Keratinocyte (primary cell): Measurements from ENCODE around the gene ZNF76. TPM values are rescaled to one million over a fixed set of nuclear protein-coding genes. Genes with fewer than 3 reads are reported as not detected.

Experiments used
- DNase-seq: peaks from one replicate; pipeline ENCODE4 v3.0.0-alpha.2; 2011; ENCODE audit warnings: low read depth, missing footprints, low spot score
- FAIRE-seq: peaks from 2 replicates; lab custom pipeline; 2011; peaks lifted over from hg19 to GRCh38; lab: Jason Lieb, UNC
- H2AFZ ChIP-seq: 2 replicates; pipeline ENCODE4 v1.6.0; 2012; ENCODE audit warnings: low read length, control low read depth, inconsistent platforms; ENCODE audit not compliant: control insufficient read depth
- H3K27ac ChIP-seq: 2 replicates; pipeline ENCODE4 v1.5.1; 2011; ENCODE audit warnings: low read length; ENCODE audit not compliant: control insufficient read depth, insufficient read depth
- H3K27me3 ChIP-seq: 3 replicates; pipeline ENCODE4 v1.6.0; 2011; ENCODE audit warnings: low read length; ENCODE audit not compliant: control insufficient read depth, insufficient read depth; ENCODE audit errors: extremely low read depth
- H3K36me3 ChIP-seq, 2 experiments: 2 replicates in 1 of 2; 3 replicates in 1 of 2; pipeline ENCODE4 v1.5.1; 2011; ENCODE audit warnings: low read length in 2 of 2, mild to moderate bottlenecking in 1 of 2; ENCODE audit not compliant: control insufficient read depth in 2 of 2, insufficient read depth in 2 of 2; ENCODE audit errors: extremely low read depth in 1 of 2
- H3K4me1 ChIP-seq: 3 replicates; pipeline ENCODE4 v1.5.1; 2011; ENCODE audit warnings: low read length; ENCODE audit not compliant: control insufficient read depth, insufficient read depth; ENCODE audit errors: extremely low read depth
- H3K4me2 ChIP-seq: 3 replicates; pipeline ENCODE4 v1.6.0; 2011; ENCODE audit warnings: low read depth, low read length; ENCODE audit not compliant: control insufficient read depth, insufficient read depth; ENCODE audit errors: extremely low read depth
- H3K4me3 ChIP-seq, 3 experiments: fragments of 200-600 bp in 1 of 3; sonication (generic) in 1 of 3; 2 replicates in 2 of 3; 3 replicates in 1 of 3; pipeline ENCODE4 v1.5.1; 2011 to 2016; ENCODE audit warnings: low read length in 3 of 3, mild to moderate bottlenecking in 3 of 3, control low read depth in 2 of 3, inconsistent platforms in 1 of 3, low read depth in 1 of 3, mixed read lengths in 1 of 3, mixed run types in 1 of 3, moderate library complexity in 1 of 3; ENCODE audit not compliant: control insufficient read depth in 2 of 3, insufficient read depth in 2 of 3; ENCODE audit errors: extremely low read depth in 1 of 3
- H3K79me2 ChIP-seq: 2 replicates; pipeline ENCODE4 v1.6.0; 2012; ENCODE audit warnings: low read length; ENCODE audit not compliant: control insufficient read depth, insufficient read depth
- H3K9ac ChIP-seq: 3 replicates; pipeline ENCODE4 v1.6.0; 2011; ENCODE audit warnings: low read length; ENCODE audit not compliant: control insufficient read depth, insufficient read depth; ENCODE audit errors: extremely low read depth
- H3K9me1 ChIP-seq: 3 replicates; pipeline ENCODE4 v1.6.0; 2011; ENCODE audit warnings: low read length; ENCODE audit not compliant: control insufficient read depth, insufficient read depth; ENCODE audit errors: extremely low read depth
- H3K9me3 ChIP-seq: 2 replicates; pipeline ENCODE4 v1.5.1; 2012; ENCODE audit warnings: low read depth, low read length; ENCODE audit not compliant: control insufficient read depth
- H4K20me1 ChIP-seq: 3 replicates; pipeline ENCODE4 v1.6.0; 2011; ENCODE audit warnings: low read length; ENCODE audit not compliant: control insufficient read depth, insufficient read depth; ENCODE audit errors: extremely low read depth
- EZH2 ChIP-seq: IDR thresholded peaks from one replicate; pipeline ENCODE4 v1.6.1; 2012; ENCODE audit warnings: inconsistent platforms, mild to moderate bottlenecking, low read length, moderate library complexity
- dilution Hi-C: fragments of 300-500 bp; cut with MboI; formaldehyde crosslinking; loops from one replicate; pipeline ENCODE4 v1.7.0; 2020; ENCODE audit warnings: low sequenced_read_pairs; ENCODE audit not compliant: extremely low pct_ligation_motif_present
- polyA minus RNA-seq, 3 experiments: library from RNA; depleted of rRNA, polyadenylated mRNA; stranded (reverse); fragments of >200 nt; gene quantifications; 1 replicate in 1 of 3; 2 replicates in 1 of 3; 3 replicates in 1 of 3; pipeline ENCODE4 v1.2.3, GENCODE V29; 2011
- polyA plus RNA-seq, 5 experiments: library from polyadenylated mRNA; depleted of rRNA in 3 of 5; stranded (reverse) in 3 of 5; stranded (forward) in 1 of 5; unstranded in 1 of 5; fragments of >200 nt; gene quantifications; 1 replicate in 1 of 5; 2 replicates in 3 of 5; 3 replicates in 1 of 5; pipeline versions ENCODE4 v1.2.1 to v1.2.3, GENCODE V29; 2011 to 2012; ENCODE audit warnings: missing spikeins in 2 of 5, low read depth in 1 of 5, low replicate concordance in 1 of 5
- TF ChIP-seq, protein P1 (sequence below), 3 experiments: IDR thresholded peaks in 1 of 3; conservative IDR thresholded peaks in 1 of 3; optimal IDR thresholded peaks in 1 of 3; 2 replicates in 2 of 3; 3 replicates in 1 of 3; pipeline versions ENCODE3 to v1.5.1; 2011; ENCODE audit warnings: low read length in 3 of 3, mild to moderate bottlenecking in 3 of 3, moderate library complexity in 2 of 3, control low read depth in 1 of 3, inconsistent platforms in 1 of 3; ENCODE audit not compliant: insufficient read depth in 2 of 3; ENCODE audit errors: extremely low read depth in 1 of 3

ZNF76 gene
- polyA plus RNA-seq = 7.2 to 11.5 TPM (median 7.6 TPM) in 3 replicates
- polyA plus RNA-seq (2011; ENCODE audit: low read depth) = 3.7 TPM
- 5.8 and 7.7 TPM in 2 replicates for polyA plus RNA-seq (2011; cell fraction: cytosol; rRNA removed)
- polyA plus RNA-seq (2011; cell fraction: nucleus; rRNA removed) = 22.6 and 32.4 TPM in 2 replicates
- 6.7 and 7.8 TPM in 2 replicates for polyA plus RNA-seq (2012; ENCODE audit: low replicate concordance)
- polyA minus RNA-seq = 8.9 to 18.2 TPM (median 16.5 TPM) in 3 replicates
- 10.7 TPM for polyA minus RNA-seq (2011; cell fraction: cytosol; rRNA and poly(A)+ RNA removed)
- 9.7 and 10.9 TPM in 2 replicates for polyA minus RNA-seq (2011; cell fraction: nucleus; rRNA and poly(A)+ RNA removed)

DNA sequence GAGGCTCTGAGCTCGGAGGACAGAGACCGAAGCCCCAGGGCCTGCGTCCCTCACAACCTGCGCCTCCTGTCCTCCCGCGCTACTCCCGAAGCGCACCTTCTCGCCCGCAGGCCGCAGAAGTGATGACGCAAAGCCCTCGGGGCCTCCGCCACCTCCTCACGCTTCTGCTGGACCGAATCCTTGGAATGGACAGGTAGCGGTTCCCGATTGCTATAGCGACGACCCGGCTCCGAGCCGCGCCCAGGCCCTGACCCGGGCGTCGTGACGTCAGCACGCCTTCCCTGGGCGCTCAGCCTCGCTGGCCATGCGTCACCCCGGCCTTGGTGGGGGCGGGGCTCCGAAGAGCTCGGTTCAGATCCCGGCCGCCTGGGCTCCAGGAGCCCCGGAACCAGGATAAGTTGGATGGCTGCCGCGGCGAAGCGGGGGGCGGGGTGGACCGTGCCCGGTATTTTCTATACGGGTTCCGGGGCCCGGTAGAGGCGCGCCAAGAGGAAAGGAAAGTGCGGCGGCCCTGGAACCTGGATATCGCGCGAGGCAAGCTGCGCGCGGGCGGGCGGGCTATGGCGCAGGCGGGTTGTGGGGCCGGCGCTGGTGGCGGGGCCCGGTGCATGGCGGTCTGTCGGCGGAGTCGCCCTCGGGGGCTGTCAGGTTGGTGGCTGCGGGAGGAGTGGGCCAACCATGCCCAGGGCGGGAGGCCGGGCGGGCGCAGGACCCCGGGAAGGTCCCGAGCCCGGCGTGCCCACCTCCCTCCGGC lies at the start of gene ZNF76:
ZNF76 (plus strand) TSS at position 542 of the 754 bp plus-strand sequence. CDS start 21,417 bp downstream, outside the sequence.
- Histone ChIP-seq H3K4me1 (peaks cover 13% of the 10 kb centered on the region), H2AFZ (peak within 1 kb of the TSS; percentile 97), H3K27me3 (no peaks in the 10 kb centered on the region), H3K36me3 (no peaks in the 10 kb centered on the region), H3K9me3 (no peaks in the 10 kb centered on the region), H4K20me1 (no peaks in the 10 kb centered on the region), H3K9me1 (no peaks in the 10 kb centered on the region), H3K27ac (peak within 1 kb of the TSS; percentile 75), H3K79me2 (peaks cover 3% of the 10 kb centered on the region), H3K9ac (peak within 1 kb of the TSS; percentile 91), H3K4me3 (peak within 1 kb of the TSS; percentile 48 to 94 (median 83)), H3K4me2 (peak within 1 kb of the TSS; percentile 94)
- dilution Hi-C loops = no loop called here
- TF ChIP-seq EZH2 = no peak
- TF ChIP-seq, protein P1, sequence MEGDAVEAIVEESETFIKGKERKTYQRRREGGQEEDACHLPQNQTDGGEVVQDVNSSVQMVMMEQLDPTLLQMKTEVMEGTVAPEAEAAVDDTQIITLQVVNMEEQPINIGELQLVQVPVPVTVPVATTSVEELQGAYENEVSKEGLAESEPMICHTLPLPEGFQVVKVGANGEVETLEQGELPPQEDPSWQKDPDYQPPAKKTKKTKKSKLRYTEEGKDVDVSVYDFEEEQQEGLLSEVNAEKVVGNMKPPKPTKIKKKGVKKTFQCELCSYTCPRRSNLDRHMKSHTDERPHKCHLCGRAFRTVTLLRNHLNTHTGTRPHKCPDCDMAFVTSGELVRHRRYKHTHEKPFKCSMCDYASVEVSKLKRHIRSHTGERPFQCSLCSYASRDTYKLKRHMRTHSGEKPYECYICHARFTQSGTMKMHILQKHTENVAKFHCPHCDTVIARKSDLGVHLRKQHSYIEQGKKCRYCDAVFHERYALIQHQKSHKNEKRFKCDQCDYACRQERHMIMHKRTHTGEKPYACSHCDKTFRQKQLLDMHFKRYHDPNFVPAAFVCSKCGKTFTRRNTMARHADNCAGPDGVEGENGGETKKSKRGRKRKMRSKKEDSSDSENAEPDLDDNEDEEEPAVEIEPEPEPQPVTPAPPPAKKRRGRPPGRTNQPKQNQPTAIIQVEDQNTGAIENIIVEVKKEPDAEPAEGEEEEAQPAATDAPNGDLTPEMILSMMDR (optimal IDR thresholded peaks at IDR 0.05 in 1 of 3, IDR thresholded peaks at IDR 0.05 in 1 of 3, conservative IDR thresholded peaks at IDR 0.05 in 1 of 3; ENCODE audit: extremely low read depth in 1 of 3, insufficient read depth in 2 of 3, low read length in 3 of 3) = no peak
- FAIRE-seq = no peak
- DNase-seq = peak; percentile 82

DNA sequence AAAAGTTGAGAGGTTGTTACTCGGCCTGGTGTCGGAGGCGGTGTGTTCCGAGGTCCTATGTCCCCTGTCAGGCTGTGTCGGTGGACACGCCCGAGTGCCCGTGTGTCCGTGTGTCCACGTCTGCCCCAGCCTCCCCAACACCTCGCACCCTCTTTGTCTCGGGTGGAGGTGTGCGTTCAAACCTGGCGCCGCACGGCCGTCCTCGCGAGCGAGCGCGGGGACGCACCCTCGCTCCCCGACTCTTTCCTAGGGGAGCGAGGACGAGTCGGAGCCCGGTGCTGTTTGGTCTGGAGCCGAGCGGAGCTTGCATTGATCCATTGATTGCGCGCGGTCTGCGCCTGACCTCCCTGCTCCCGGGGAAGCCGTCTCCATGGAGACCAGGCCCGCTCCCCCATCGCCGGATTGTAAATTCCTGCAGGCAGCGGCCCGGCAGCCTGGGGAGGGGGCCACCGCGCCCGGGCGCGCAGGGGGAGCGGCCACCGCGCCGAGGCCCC lies 46.2 kb upstream of the ZNF76 start:
- dilution Hi-C loops = no loop called here
- Histone ChIP-seq H3K36me3 (no peaks in the 10 kb centered on the region), H3K4me3 (peak overlapping the region; percentile 42 to 66 (median 61)), H3K4me1 (peaks cover 3% of the 10 kb centered on the region), H3K27me3 (peaks cover 71% of the 10 kb centered on the region), H2AFZ (no peak overlapping the region), H3K9me3 (no peaks in the 10 kb centered on the region), H3K4me2 (peak overlapping the region; percentile 85), H3K79me2 (no peaks in the 10 kb centered on the region), H4K20me1 (no peaks in the 10 kb centered on the region), H3K27ac (no peak overlapping the region), H3K9ac (no peak overlapping the region), H3K9me1 (no peaks in the 10 kb centered on the region)
- TF ChIP-seq EZH2 = no peak
- TF ChIP-seq, protein P1 (optimal IDR thresholded peaks at IDR 0.05 in 1 of 3, IDR thresholded peaks at IDR 0.05 in 1 of 3, conservative IDR thresholded peaks at IDR 0.05 in 1 of 3; ENCODE audit: extremely low read depth in 1 of 3, insufficient read depth in 2 of 3, low read length in 3 of 3) = no peak
- DNase-seq (no peak), FAIRE-seq (no peak)
